HG02642 (cell line): Measurements from ENCODE around the gene NUCB1.
"Not testable (repeated sequence)": the region's sequence is repeated elsewhere in the genome, so short reads cannot be mapped to it uniquely, and the experiment has no call there.

ENCODE experiments used
- ATAC-seq: cut with Tn5 transposase; IDR thresholded peaks from one replicate; pipeline ENCODE4 v1.9.1; 2021; ENCODE audit warnings: mild to moderate bottlenecking; ENCODE audit not compliant: unreplicated experiment, poor library complexity

NUCB1 gene

DNA sequence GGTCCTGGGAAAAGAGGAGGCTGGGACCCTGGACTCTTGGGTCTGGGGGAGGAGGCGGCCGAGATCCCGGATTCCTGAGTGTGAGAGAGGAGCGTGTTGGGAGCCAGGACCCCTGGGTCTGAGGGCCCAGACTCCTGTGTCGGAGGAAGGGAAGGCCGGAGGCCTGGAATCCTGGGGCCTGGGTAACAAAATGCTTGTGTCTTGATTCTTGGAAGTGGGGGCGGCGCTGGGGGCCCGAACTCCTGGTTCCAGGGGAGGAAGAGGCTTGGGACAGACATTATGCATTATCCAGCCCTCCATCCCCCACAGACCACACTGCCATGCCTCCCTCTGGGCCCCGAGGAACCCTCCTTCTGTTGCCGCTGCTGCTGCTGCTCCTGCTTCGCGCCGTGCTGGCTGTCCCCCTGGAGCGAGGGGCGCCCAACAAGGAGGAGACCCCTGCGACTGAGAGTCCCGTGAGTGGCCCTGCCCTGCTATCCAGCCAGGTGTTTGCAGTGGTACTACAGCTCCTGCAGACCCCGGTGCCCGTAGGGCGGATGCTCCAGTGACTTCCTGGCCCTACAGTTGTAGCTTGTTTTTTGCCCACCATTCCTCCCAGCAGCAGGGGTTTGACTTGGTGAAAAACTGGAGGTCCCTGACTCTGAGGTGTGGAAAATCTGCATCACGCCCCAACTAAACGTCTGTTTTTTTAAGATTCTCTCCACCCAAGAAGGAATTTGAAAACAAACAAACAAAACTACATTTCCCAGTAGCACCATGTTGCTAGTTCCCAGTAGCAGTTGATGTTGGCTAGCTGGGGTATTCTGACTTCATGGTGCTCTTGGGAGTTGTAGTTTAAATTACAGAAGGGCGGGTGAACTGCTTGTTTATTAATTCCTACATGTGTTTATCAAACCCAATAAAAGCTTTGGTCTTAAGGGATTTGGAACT is 630 bp downstream of the NUCB1 start:
- no peak for ATAC-seq

DNA sequence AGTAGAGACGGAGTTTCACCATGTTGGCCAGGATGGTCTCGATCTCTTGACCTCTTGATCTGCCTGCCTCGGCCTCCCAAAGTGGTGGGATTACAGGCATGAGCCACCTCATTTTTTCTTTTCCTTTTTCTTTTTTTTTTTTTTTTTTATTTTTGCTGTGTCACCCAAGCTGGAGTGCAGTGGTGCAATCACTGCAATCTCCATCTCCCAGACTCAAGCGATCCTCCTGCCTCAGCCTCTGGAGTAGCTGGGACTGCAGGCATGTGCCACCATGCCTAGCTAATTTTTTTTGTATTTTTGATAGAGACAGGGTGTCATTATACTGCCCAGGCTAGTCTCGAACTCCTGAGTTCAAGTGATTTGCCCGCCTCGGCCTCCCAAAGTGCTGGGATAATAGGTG is 2.2 kb downstream of the NUCB1 start:
- not testable (repeated sequence) for ATAC-seq

DNA sequence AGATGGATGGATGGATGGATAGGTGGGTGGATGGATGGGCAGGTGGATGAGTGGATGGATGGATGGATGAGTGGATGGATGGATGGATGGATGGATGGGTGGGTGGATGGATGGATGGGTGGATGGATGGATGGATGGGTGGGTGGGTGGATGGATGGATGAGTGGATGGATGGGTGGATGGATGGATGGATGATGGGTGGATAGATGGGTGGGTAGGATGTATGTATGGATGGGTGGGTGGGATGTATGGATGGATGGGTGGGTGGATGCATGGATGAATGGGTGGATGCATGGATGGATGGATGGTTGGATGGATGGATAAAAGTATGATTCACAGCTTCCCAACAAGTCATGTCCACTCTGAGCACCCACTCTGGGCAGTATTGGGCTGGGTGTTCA is 3.7 kb downstream of the NUCB1 start:
- not testable (repeated sequence) for ATAC-seq

DNA sequence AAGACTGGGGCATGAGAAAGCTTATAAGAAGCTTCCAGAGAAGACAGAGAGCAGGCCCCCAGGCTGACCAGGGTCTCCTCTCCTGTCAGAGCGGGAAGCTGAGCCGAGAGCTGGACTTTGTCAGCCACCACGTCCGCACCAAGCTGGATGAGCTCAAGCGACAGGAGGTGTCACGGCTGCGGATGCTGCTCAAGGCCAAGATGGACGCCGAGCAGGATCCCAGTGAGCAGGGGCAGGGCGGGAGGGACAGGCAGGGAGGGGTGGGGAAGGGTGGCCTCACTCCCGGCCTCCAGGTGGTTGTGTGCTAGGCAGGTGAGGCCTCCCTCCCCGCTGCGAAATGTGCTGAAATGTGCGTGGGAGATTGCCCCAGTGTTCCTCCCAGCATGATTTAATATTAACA is 5.6 kb downstream of the NUCB1 start:
- no peak for ATAC-seq

DNA sequence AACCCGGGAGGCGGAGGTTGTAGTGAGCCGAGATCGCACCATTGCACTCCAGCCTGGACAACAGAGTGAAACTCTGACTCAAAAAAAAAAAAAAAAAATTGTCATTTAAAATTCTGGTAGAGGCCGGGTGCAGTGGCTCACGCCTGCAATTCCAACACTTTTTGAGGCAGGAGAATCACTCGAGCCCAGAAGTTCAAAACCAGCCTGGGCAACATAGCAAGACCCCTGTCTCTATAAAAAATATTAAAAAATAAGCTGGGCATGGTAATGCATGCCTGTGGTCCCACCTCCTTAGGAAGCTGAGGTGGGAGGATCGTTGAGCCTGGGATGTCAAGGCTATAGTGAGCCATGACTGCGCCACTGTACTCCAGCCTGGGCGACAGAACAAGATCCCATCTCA is 6.2 kb downstream of the NUCB1 start:
- no peak for ATAC-seq

DNA sequence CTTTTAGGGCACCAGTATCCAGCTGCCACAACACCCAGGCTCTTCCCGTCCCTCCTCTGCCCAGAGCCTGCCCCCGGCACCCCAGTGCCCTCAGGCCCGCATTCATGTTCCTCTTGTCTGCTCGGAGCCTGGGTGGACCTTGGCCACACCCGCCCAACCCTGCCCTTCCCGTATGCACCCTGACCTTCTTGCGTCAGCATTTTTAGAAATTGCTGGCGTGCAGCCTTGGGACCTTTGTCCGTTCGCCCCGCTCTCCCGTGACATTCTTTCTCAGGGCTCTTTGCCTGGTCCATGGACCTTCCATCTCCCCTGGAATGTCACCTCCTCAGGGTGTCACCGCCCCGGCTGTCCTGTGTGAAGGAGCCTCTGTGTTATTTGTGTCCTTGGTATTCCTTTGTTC is 7.6 kb downstream of the NUCB1 start:
- ATAC-seq = no peak

DNA sequence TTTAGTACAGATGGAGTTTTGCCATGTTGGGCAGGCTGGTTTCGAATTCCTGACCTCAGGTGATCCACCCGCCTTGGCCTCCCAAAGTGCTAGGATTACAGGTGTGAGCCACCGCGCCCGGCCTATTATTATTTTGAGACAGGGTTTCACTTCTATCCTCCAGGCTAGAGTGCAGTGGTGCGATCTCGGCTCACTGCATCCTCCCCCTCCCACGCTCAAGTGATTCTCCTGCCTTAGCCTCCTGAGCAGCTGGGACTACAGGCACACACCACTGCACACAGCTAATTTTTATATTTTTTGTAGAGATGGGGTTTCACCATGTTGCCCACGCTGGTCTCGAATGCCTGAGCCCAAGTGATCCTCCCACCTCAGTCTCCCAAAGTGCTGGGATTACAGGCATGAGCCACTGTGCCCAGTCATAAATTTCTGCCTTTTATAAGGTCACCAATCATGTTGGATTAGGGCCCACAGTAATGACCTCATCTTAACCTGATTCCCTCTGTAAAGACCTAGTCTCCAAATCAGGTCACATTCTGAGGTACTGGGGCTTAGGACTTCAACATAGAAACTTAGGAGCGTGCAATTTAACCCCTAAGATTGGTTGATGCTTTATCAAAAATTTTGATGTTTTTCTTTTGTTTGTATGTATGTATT is 9.4 kb downstream of the NUCB1 start:
- ATAC-seq = not testable (repeated sequence)

DNA sequence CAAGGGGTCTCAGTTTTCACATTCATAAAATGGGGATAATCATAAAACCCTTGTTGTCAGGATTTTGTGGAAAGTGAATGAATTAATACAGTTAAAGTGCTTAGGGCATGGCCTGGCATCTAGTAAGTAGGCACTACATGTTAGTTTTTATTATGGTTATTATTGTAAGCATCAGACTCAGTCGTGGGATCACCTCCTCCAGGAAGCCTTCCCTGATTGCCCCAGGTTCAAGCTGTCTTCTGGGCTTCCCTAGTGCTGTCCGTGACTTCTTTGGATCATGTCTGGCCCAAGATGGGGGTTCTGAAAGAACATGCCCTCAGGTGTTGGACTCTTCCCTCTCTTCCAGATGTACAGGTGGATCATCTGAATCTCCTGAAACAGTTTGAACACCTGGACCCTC is 10.7 kb downstream of the NUCB1 start:
- ATAC-seq = no peak

DNA sequence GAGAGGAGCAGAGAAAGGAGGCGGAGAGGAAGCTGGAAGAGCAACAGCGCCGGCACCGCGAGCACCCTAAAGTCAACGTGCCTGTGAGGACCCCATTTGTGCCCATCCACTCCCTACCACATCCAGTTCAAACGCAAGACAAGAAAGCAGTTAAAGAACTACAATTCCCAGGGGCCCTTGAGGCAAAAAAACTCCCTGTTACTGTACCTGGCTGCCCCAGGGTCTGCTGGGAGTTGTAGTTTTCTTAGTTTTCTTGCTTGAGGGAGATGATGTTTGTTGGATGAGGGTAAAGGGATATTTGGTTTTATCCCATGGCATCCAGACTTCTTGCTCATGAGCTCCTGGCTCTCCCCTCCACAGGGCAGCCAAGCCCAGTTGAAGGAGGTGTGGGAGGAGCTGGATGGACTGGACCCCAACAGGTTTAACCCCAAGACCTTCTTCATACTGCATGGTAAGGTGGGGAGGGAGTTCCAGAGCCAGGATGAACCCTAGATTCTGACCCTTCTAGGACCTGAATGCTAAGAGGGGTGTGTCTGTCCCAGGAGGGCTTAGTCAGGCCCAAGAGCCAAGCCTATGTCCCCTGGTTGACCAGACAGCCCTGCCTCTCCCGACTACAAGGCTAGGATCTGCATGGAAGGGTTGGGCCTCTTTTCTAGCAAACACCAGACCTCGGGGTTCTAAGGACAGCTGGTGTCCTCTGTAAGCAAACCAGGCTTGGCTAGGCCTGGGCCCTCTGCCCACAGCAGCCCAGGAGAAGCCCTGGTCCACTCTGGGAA is 13.2 kb downstream of the NUCB1 start:
- ATAC-seq = no peak

DNA sequence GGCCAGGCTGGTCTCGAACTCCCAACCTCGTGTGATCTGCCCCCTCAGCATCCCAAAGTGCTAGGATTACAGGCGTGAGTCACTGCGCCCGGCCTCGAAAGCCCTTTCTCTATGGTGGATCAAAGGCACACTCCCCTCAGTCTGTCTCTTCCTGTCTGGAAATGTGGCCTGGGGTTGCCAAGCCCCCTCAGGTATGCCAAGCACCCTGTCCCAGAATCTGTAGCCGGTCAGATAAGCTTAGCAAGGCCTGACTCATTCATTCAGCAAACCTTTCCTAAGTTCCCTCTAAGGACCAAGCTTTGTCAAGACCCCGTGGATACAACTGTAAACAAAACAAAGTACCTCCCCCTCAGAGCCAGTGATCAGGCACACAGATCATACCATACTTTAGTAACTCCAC is 14.1 kb downstream of the NUCB1 start:
- ATAC-seq = no peak

DNA sequence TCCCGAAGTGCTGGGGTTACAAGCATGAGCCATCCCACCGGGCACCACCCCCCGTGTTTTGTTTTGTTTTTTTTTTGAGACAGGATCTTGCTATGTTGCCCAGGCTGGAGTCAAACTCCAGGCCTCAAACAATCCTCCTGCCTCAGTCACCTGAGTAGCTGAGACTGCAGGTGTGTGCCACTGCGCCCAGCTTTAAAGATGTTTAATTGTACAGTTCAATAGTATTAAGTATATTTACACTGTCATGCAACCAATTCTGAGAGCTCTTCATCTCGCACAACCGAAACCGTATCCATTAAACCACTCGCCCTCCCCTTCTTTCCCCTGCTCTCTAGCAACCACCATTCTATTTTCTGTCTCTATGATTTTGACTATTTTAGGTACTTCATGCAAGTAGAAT is 15.6 kb downstream of the NUCB1 start:
- no peak for ATAC-seq

DNA sequence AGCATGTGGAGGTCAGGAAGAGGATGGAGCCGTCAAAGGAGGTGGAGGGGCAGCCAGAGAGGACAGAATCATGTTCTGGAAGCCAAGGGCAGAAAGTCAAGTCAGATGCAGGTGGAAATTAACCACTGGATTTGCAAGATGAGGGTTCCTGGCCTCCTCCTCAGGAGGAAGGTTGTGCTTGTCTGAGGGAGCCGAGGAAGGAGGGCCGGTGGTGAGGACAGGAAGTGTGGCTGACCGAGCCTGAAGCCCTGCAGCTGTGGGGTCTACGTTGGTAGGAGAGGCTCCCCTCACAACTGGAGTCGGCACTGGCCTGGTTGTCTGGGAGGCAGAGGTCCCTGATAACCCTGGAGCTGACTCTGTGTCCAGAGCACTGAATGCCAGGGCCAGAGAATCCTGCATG is 18.0 kb downstream of the NUCB1 start:
- no peak for ATAC-seq

DNA sequence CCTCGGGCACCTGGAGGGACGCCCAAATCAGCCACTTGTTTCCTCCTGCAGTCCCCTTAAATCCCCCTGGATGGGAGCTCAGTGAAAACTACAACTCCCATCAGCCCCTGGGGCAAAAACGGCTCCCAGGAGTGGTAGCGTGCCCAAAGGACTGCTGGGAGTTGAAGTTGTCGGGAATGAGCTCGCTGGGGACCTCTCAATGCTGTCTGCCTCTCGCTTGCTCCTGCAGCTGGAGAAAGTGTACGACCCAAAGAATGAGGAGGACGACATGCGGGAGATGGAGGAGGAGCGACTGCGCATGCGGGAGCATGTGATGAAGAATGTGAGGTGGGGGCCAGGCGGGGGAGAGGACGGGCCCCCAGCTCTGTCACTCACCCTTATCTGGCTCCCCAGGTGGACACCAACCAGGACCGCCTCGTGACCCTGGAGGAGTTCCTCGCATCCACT is 18.7 kb downstream of the NUCB1 start:
- ATAC-seq = no peak

DNA sequence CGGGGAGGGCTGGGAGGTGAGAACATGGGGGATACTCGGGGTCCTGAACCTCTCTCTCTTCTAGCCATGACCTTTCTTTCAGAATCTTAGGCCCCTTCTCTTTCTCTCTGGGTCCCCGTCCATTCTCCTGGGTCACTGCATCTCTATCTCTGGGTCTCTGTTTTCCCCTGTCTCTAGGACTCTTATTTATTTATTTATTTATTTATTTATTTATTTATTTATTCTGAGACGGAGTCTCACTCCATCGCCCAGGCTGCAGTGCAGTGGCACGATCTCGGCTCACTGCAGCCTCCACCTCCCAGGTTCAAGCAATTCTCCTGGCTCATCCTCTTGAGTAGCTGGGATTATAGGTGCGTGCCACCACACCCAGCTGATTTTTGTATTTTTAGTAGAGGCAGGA is 19.2 kb downstream of the NUCB1 start:
- ATAC-seq = not testable (repeated sequence)

DNA sequence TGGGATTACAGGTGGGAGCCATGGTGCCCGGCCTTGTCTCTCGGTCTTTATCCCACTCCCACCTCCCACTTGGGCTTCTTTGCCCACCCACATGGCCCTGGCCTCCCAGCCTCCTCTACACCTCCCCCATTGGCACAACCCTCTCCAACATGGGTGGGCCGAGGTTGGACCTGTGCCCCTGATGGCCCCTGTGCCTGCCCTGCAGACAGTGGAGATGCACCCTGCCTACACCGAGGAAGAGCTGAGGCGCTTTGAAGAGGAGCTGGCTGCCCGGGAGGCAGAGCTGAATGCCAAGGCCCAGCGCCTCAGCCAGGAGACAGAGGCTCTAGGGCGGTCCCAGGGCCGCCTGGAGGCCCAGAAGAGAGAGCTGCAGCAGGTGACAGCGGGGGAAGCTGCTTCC is 20.8 kb downstream of the NUCB1 start:
- ATAC-seq = no peak

DNA sequence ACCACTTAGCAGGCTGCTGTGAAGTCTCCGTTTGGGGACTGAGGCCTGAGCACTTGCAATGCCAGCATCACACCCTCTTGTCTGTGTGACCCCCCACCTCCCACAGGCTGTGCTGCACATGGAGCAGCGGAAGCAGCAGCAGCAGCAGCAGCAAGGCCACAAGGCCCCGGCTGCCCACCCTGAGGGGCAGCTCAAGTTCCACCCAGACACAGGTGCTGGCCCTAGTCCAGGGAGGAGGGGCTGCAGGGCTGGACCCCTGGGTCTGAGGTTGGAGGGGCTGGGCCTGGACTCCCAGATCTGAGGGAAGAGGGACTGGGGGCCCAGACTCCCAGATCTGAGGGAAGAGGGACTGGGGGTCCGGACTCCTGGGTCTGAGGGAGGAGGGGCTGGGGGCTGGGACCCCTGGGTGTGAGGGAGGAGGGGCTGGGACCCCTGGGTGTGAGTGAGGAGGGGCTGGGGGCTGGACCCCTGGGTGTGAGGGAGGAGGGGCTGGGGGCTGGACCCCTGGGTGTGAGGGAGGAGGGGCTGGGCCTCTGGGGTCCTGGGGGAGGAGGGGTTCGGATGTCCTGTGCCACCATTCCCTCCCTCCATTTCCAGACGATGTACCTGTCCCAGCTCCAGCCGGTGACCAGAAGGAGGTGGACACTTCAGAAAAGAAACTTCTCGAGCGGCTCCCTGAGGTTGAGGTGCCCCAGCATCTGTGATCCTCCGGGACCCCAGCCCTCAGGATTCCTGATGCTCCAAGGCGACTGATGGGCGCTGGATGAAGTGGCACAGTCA is 21.8 kb downstream of the NUCB1 start:
- ATAC-seq = no peak

DNA sequence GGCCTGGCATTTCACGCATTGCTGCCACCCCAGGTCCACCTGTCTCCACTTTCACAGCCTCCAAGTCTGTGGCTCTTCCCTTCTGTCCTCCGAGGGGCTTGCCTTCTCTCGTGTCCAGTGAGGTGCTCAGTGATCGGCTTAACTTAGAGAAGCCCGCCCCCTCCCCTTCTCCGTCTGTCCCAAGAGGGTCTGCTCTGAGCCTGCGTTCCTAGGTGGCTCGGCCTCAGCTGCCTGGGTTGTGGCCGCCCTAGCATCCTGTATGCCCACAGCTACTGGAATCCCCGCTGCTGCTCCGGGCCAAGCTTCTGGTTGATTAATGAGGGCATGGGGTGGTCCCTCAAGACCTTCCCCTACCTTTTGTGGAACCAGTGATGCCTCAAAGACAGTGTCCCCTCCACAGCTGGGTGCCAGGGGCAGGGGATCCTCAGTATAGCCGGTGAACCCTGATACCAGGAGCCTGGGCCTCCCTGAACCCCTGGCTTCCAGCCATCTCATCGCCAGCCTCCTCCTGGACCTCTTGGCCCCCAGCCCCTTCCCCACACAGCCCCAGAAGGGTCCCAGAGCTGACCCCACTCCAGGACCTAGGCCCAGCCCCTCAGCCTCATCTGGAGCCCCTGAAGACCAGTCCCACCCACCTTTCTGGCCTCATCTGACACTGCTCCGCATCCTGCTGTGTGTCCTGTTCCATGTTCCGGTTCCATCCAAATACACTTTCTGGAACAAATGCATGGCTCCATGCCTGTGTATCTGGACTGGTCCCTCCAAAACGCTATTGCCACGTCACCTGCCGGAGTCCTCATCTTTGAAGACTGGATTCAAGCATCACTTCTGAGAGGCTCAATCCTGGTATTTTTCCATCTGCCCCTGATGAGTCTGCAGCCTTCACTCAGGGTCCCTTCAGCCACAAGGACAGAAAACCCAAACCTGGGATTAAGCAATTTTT is 22.7 kb downstream of the NUCB1 start:
- no peak for ATAC-seq

DNA sequence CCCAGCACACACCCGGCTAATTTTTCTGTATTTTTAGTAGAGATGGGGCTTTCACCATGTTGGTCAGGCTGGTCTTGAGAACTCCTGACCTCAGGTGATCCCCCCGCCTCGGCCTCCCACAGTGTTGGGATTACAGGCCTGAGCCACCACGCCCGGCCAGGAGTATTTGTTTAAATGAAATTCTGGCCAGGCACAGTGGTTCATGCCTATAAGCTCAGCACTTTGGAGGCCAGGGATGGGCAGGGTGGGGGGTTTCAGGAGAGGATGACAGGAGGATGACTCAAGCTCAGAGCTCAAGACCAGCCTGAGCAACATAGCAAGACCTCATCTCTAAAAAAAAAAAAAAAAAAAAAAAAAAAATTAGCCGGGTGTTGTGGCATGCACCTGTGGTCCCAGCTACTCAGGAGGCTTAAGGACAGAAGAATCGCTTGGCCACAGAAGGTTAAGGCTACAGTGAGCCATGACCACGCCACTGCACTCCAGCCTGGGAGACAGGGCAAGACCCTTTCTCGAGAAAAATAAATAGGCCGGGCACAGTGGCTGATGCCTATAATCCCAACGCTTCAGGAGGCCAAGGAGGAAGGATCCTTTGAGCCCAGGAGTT is 25.2 kb downstream of the NUCB1 start:
- ATAC-seq = no peak

DNA sequence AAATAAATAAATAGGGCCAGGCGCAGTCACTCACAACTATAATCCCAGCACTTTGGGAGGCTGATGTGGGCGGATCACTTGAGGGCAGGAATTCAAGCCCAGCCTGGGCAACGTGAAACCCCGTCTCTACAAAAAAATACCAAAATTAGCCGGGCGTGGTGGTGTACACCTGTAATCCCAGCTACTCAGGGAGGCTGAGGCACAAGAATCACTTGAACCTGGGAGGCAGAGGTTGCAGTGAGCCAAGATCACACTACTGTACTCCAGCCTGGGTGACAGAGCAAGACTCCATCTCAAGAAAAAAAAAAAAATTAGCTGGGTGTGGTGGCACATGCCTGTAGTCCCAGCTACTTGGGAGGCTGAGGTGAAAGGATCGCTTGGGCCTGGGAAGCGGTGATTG is 25.8 kb downstream of the NUCB1 start:
- not testable (repeated sequence) for ATAC-seq
